B cell (primary cell): ENCODE results near the gene TAS2R41. TPM values are rescaled to one million over a fixed set of nuclear protein-coding genes. Genes with fewer than 3 reads are reported as not detected.
"Not testable (repeated sequence)": the region's sequence is repeated elsewhere in the genome, so short reads cannot be mapped to it uniquely, and the experiment has no call there.

Experiments
- ATAC-seq: fragments of 200-7000 bp; cut with Tn5 transposase; one replicate; pipeline ENCODE4 v1.10.0; 2021; ENCODE audit warnings: low read depth, mild to moderate bottlenecking, moderate number of reproducible peaks, moderate library complexity
- CTCF ChIA-PET: fragments of 350-600 bp; sonication (Branson Sonifier 250); formaldehyde crosslinking; loops from one replicate; lab custom pipeline; 2021; ENCODE audit warnings: antibody characterized with exemption, inconsistent platforms; lab: Charles Lee
- POLR2A ChIA-PET: fragments of 350-600 bp; sonication (Branson Sonifier 250); formaldehyde crosslinking; loops from one replicate; lab custom pipeline; 2021; ENCODE audit warnings: antibody characterized with exemption; lab: Charles Lee
- DNase-seq: peaks from one replicate; pipeline ENCODE4 v3.0.0; 2013
- H2AFZ ChIP-seq: 2 replicates; pipeline ENCODE4 v1.6.1; 2012; ENCODE audit warnings: mild to moderate bottlenecking, low read depth, low read length; ENCODE audit not compliant: insufficient read depth, poor library complexity, severe bottlenecking
- H3K27ac ChIP-seq, 2 donors: 1 replicate in 1 of 2; 2 replicates in 1 of 2; pipeline ENCODE4 v1.5.1; 2012 to 2013; ENCODE audit warnings: low read length in 2 of 2, mild to moderate bottlenecking in 2 of 2, moderate library complexity in 1 of 2
- H3K27me3 ChIP-seq, 4 experiments: fragments of 200-600 bp in 1 of 4; sonication (generic) in 1 of 4; replicated peaks in 1 of 4; 1 replicate in 2 of 4; 2 replicates in 2 of 4; pipeline versions ENCODE4 v1.6.1 to v1.7.0; 2013 to 2016; ENCODE audit warnings: low read length in 3 of 4, mild to moderate bottlenecking in 2 of 4, mixed read lengths in 1 of 4, moderate library complexity in 1 of 4; ENCODE audit not compliant: insufficient read depth in 4 of 4, control insufficient read depth in 3 of 4; ENCODE audit errors: control extremely low read depth in 1 of 4
- H3K36me3 ChIP-seq, 2 experiments: replicated peaks in 1 of 2; 1 replicate in 1 of 2; 2 replicates in 1 of 2; pipeline versions ENCODE4 v1.6.1 to v1.7.1; 2013; ENCODE audit warnings: low read length in 1 of 2; ENCODE audit not compliant: insufficient read depth in 2 of 2, control insufficient read depth in 1 of 2; ENCODE audit errors: control extremely low read depth in 1 of 2, extremely low read depth in 1 of 2
- H3K4me1 ChIP-seq, 2 donors: fragments of 200-600 bp in 1 of 2; sonication (generic) in 1 of 2; 1 replicate in 1 of 2; 2 replicates in 1 of 2; pipeline versions ENCODE4 v1.5.1 to v1.6.1; 2013 to 2017; ENCODE audit warnings: low read length in 2 of 2; ENCODE audit not compliant: control insufficient read depth in 2 of 2, insufficient read depth in 2 of 2
- H3K4me2 ChIP-seq: replicated peaks from 2 replicates; pipeline ENCODE3; 2012; ENCODE audit warnings: mild to moderate bottlenecking, low read depth, low read length; ENCODE audit not compliant: poor library complexity, severe bottlenecking
- H3K4me3 ChIP-seq, 5 experiments: fragments of 200-600 bp in 1 of 5; sonication (generic) in 1 of 5; 1 replicate in 3 of 5; 2 replicates in 2 of 5; pipeline versions ENCODE4 v1.5.1 to v1.7.0; 2011 to 2016; ENCODE audit warnings: low read length in 4 of 5, mild to moderate bottlenecking in 4 of 5, low read depth in 2 of 5, control low read depth in 1 of 5, moderate library complexity in 1 of 5; ENCODE audit not compliant: insufficient read depth in 1 of 5; ENCODE audit errors: control extremely low read depth in 1 of 5, extremely low read depth in 1 of 5
- H3K79me2 ChIP-seq: fragments of 200-600 bp; sonication (generic); one replicate; pipeline ENCODE4 v1.6.0; 2016; ENCODE audit warnings: low read length; ENCODE audit not compliant: control insufficient read depth, insufficient read depth
- H3K9ac ChIP-seq: fragments of 200-600 bp; sonication (generic); 2 replicates; pipeline ENCODE4 v1.6.1; 2017; ENCODE audit warnings: mild to moderate bottlenecking, low read length, moderate library complexity
- H3K9me3 ChIP-seq, 3 donors: one replicate each; pipeline versions ENCODE4 v1.6.1 to v1.7.1; 2013; ENCODE audit warnings: low read length in 2 of 3; ENCODE audit not compliant: control insufficient read depth in 2 of 3, insufficient read depth in 1 of 3; ENCODE audit errors: control extremely low read depth in 1 of 3
- H4K20me1 ChIP-seq: 2 replicates; pipeline ENCODE4 v1.6.0; 2012; ENCODE audit warnings: mild to moderate bottlenecking, low read length; ENCODE audit not compliant: insufficient read depth, control insufficient read depth, poor library complexity, severe bottlenecking
- H3K27ac Mint-ChIP-seq: one replicate; pipeline ENCODE4 v1.8.0; 2021; ENCODE audit warnings: mixed read lengths
- H3K27me3 Mint-ChIP-seq: one replicate; pipeline ENCODE4 v1.8.0; 2021; ENCODE audit warnings: mixed read lengths
- H3K4me1 Mint-ChIP-seq: one replicate; pipeline ENCODE4 v1.8.0; 2021; ENCODE audit warnings: mixed read lengths
- H3K4me3 Mint-ChIP-seq: one replicate; pipeline ENCODE4 v1.8.0; 2021; ENCODE audit warnings: mixed read lengths
- H3K9me3 Mint-ChIP-seq: one replicate; pipeline ENCODE4 v1.8.0; 2022; ENCODE audit warnings: mixed read lengths; ENCODE audit not compliant: insufficient read depth
- CTCF ChIP-seq: fragments of 200-600 bp; IDR thresholded peaks from one replicate; pipeline ENCODE4 v1.8.0; 2022; ENCODE audit warnings: antibody characterized with exemption, mild to moderate bottlenecking
- WGBS: methylation state at CpG from one replicate; pipeline ENCODE4 v1.1.5; 2013; ENCODE audit warnings: missing lambda C conversion rate; ENCODE audit not compliant: insufficient coverage; 5-methylcytosine and 5-hydroxymethylcytosine counted together
- intact Hi-C: fragments of 100-400 bp; cut with micrococcal nuclease; formaldehyde crosslinking; loops from one replicate; pipeline ENCODE4 v1.10.0; 2022
- polyA plus RNA-seq: library from polyadenylated mRNA; depleted of rRNA; stranded (reverse); fragments of >200 nt; gene quantifications from 2 replicates; pipeline ENCODE4 v1.2.3, GENCODE V29; 2012
- total RNA-seq, 2 donors: library from RNA; stranded (reverse); fragments of 120-200 nt in 1 of 2; gene quantifications; 1 replicate in 1 of 2; 2 replicates in 1 of 2; pipeline versions ENCODE4 v1.2.3 to v1.2.4, GENCODE V29; 2013 to 2022

The TAS2R41 gene
- total and polyA plus RNA-seq, 2 donors (not counting 1 experiment from before 2014, with no cell fraction given) = not detected

GRCh38 chr7:143519411-143520131 lies 41.9 kb downstream of the TAS2R41 start:
- Mint-ChIP-seq H3K4me3 (no peak overlapping the region), H3K9me3 (no peaks in the 10 kb centered on the region), H3K27me3 (peaks cover 33% of the 10 kb centered on the region), H3K27ac (no peak overlapping the region), H3K4me1 (no peaks in the 10 kb centered on the region)
- no peaks in the 10 kb centered on the region for H3K4me1 ChIP-seq
- no peak overlapping the region for H3K27ac ChIP-seq
- DNase-seq (no peak), ATAC-seq (no peak)
- H2AFZ ChIP-seq = no peak overlapping the region
- no peak overlapping the region for H3K4me3 ChIP-seq
- intact Hi-C loops = no loop called here
- H3K4me2 ChIP-seq = no peak overlapping the region
- no peaks in the 10 kb centered on the region for H3K36me3 ChIP-seq
- H3K9me3 ChIP-seq = no peaks in the 10 kb centered on the region
- no peaks in the 10 kb centered on the region for H4K20me1 ChIP-seq
- TF ChIP-seq CTCF = no peak
- H3K27me3 ChIP-seq = peaks cover 0 to 8% (median 0%) of the 10 kb centered on the region in 4 experiments
- H3K9ac ChIP-seq = no peak overlapping the region
- ChIA-PET POLR2A (no interaction called here), CTCF (no interaction called here)
- no peaks in the 10 kb centered on the region for H3K79me2 ChIP-seq
- 92% methylated on average over 5 of the region's 7 CpGs for WGBS

GRCh38 chr7:143522309-143522916 lies 44.7 kb downstream of the TAS2R41 start:
- H3K27ac Mint-ChIP-seq, CTCF ChIA-PET, H3K4me3 ChIP-seq, DNase-seq, H4K20me1 ChIP-seq, H3K9me3 Mint-ChIP-seq, H3K9me3 ChIP-seq, ATAC-seq, H3K4me1 ChIP-seq, H3K4me1 Mint-ChIP-seq, intact Hi-C loops, H3K4me3 Mint-ChIP-seq, H2AFZ ChIP-seq, H3K27me3 ChIP-seq, H3K36me3 ChIP-seq, H3K4me2 ChIP-seq, POLR2A ChIA-PET, H3K9ac ChIP-seq, H3K27ac ChIP-seq, H3K79me2 ChIP-seq: not testable (repeated sequence)
- H3K27me3 Mint-ChIP-seq = peaks cover 17% of the 10 kb centered on the region
- WGBS = no CpG with 5 or more reads among the region's 9 CpGs

Other genes with a start within 250 kb of the TAS2R41 start
- gene GSTK1, start 214.4 kb upstream of the TAS2R41 start, total RNA-seq = 181 and 183 TPM in 2 replicates
- gene GSTK1, start 214.4 kb upstream of the TAS2R41 start, polyA plus RNA-seq = 315 and 355 TPM in 2 replicates
- not detected in 2 replicates for gene TMEM139, start 192.9 kb upstream of the TAS2R41 start, total RNA-seq
- gene TMEM139, start 192.9 kb upstream of the TAS2R41 start, polyA plus RNA-seq = 0.12 and 0.25 TPM in 2 replicates
- 66.5 and 71.1 TPM in 2 replicates for gene CASP2, start 189.5 kb upstream of the TAS2R41 start, total RNA-seq
- gene CASP2, start 189.5 kb upstream of the TAS2R41 start, polyA plus RNA-seq = 29.2 and 54.9 TPM in 2 replicates
- gene CLCN1, start 161.8 kb upstream of the TAS2R41 start, total RNA-seq = not detected in 2 replicates
- gene CLCN1, start 161.8 kb upstream of the TAS2R41 start, polyA plus RNA-seq = not detected in 2 replicates
- gene FAM131B, start 115.2 kb upstream of the TAS2R41 start, total RNA-seq = 0.05 and 0.12 TPM in 2 replicates
- gene FAM131B, start 115.2 kb upstream of the TAS2R41 start, polyA plus RNA-seq = not detected in 2 replicates
- gene ZYX, start 96.5 kb upstream of the TAS2R41 start, total RNA-seq = 53.8 and 55.2 TPM in 2 replicates
- gene ZYX, start 96.5 kb upstream of the TAS2R41 start, polyA plus RNA-seq = 22.2 and 32.3 TPM in 2 replicates
- 0.12 and 0.49 TPM in 2 replicates for gene EPHA1, start 69.0 kb upstream of the TAS2R41 start, total RNA-seq
- 0.39 and 0.50 TPM in 2 replicates for gene EPHA1, start 69.0 kb upstream of the TAS2R41 start, polyA plus RNA-seq
- not detected in 2 replicates for gene TAS2R60, start 34.4 kb upstream of the TAS2R41 start, total RNA-seq
- not detected in 2 replicates for gene TAS2R60, start 34.4 kb upstream of the TAS2R41 start, polyA plus RNA-seq
- not detected in 2 replicates for gene CTAGE15, start 93.9 kb downstream of the TAS2R41 start, total RNA-seq
- 0.03 TPM in 1 of 2 replicates, not detected in the other for gene CTAGE15, start 93.9 kb downstream of the TAS2R41 start, polyA plus RNA-seq
- gene TCAF2, start 143.1 kb downstream of the TAS2R41 start, total RNA-seq = 15.9 and 16.0 TPM in 2 replicates
- gene TCAF2, start 143.1 kb downstream of the TAS2R41 start, polyA plus RNA-seq = 4.1 and 4.6 TPM in 2 replicates